Inflammatory macrophage treated with lipopolysaccharide for 1 hour (primary cell): ENCODE results near the gene ZNF688.
A peak's percentile ranks its signal among the peaks of the same experiment; 100 is the strongest.
"Not testable (repeated sequence)": the region's sequence is repeated elsewhere in the genome, so short reads cannot be mapped to it uniquely, and the experiment has no call there.

Experiments used
- DNase-seq, 2 donors: peaks; one replicate each; pipeline ENCODE4 v3.0.0-alpha.2; 2020 to 2022

The ZNF688 gene

GRCh38 chr16:30571445-30572322, at the start of gene ZNF688:
ZNF688 (minus strand) TSS chr16:30571714; CDS start chr16:30571629, 85 bp downstream.
- DNase-seq: peak; percentile 91 to 93

- DNase-seq: no peak
Observed at GRCh38 chr16:30620169-30620568, 48.7 kb upstream of the ZNF688 start.

GRCh38 chr16:30619638-30620037, 48.1 kb upstream of the ZNF688 start:
- no peak for DNase-seq

GRCh38 chr16:30619202-30619601, 47.7 kb upstream of the ZNF688 start:
- peak in 1 of 2 donors; percentile 35 for DNase-seq

GRCh38 chr16:30615358-30616091, 44.0 kb upstream of the ZNF688 start:
- peak; percentile 63 to 87 for DNase-seq

- peak; percentile 93 to 99 for DNase-seq
Observed at GRCh38 chr16:30609926-30610839, 38.7 kb upstream of the ZNF688 start, which contains the start of gene ZNF689. ZNF689 (minus strand) TSS chr16:30610389; CDS start chr16:30610041, 348 bp downstream.

GRCh38 chr16:30609002-30609925, 37.8 kb upstream of the ZNF688 start:
- no peak for DNase-seq

GRCh38 chr16:30606004-30606403, 34.5 kb upstream of the ZNF688 start:
- DNase-seq: no peak

GRCh38 chr16:30605158-30605557, 33.6 kb upstream of the ZNF688 start:
- DNase-seq: peak in 1 of 2 donors; percentile 54

GRCh38 chr16:30604316-30604947, 32.9 kb upstream of the ZNF688 start:
- DNase-seq: no peak

GRCh38 chr16:30603945-30604315, 32.4 kb upstream of the ZNF688 start:
- no peak for DNase-seq

GRCh38 chr16:30602616-30603277, 31.2 kb upstream of the ZNF688 start:
- DNase-seq: peak in 1 of 2 donors; percentile 46

- DNase-seq: peak; percentile 56
Observed at GRCh38 chr16:30601966-30602365, 30.5 kb upstream of the ZNF688 start.

GRCh38 chr16:30600929-30601328, 29.4 kb upstream of the ZNF688 start:
- no peak for DNase-seq

GRCh38 chr16:30600215-30600614, 28.7 kb upstream of the ZNF688 start:
- DNase-seq: no peak

- DNase-seq: no peak
Observed at GRCh38 chr16:30592871-30593270, 21.4 kb upstream of the ZNF688 start.

GRCh38 chr16:30590869-30591268, 19.4 kb upstream of the ZNF688 start:
- not testable (repeated sequence) for DNase-seq

- not testable (repeated sequence) for DNase-seq
Observed at GRCh38 chr16:30589582-30589981, 18.1 kb upstream of the ZNF688 start.

- no peak for DNase-seq
Observed at GRCh38 chr16:30588651-30589050, 17.1 kb upstream of the ZNF688 start.

GRCh38 chr16:30585400-30586191, 14.1 kb upstream of the ZNF688 start, which contains the start of gene ZNF785:
ZNF785 (minus strand) TSS chr16:30585697; CDS start chr16:30585611, 86 bp downstream.
- peak; percentile 97 to 98 for DNase-seq
